Measurements from ENCODE around the gene CLCA4. TPM values are rescaled to one million over a fixed set of nuclear protein-coding genes. Genes with fewer than 3 reads are reported as not detected.

Gene CLCA4
- total and polyA plus RNA-seq, 10 of the 15 experiments (the other 5 are each of a cell fraction or from before 2014, with no cell fraction given), result 0.01 to 0.08 TPM; not detected in 8

DNA sequence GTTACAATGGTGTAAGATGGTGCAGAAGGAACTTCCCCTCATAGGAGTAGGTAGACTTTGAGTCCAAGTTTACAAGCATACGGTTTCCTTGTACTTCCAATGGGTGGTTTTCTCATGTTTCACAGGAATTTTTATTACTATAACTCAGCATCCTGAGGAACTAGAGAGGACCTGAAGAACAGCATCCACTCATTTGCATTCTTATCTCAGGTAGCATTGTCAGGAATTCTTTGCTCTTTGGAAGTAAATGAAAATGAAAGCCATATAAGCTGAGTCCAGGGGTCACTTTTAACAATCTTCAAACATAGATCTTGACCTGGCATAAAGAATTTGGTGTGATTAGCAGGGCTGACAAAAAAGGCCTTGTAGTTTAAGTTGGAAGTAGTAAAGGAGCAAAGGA is 34.4 kb downstream of the CLCA4 start (continued):
- TF ChIP-seq CTCF (IDR thresholded peaks at IDR 0.05 in 2 of 3, conservative IDR thresholded peaks at IDR 0.05 in 1 of 3; ENCODE audit: control insufficient read depth in 2 of 3, extremely low read depth in 1 of 3, insufficient read depth in 1 of 3, low read depth in 3 of 3, low read length in 3 of 3), result no peak
- no peak for TF ChIP-seq HSF1 (IDR thresholded peaks at IDR 0.05; ENCODE audit: low read depth, low read length)
- TF ChIP-seq, protein P1, sequence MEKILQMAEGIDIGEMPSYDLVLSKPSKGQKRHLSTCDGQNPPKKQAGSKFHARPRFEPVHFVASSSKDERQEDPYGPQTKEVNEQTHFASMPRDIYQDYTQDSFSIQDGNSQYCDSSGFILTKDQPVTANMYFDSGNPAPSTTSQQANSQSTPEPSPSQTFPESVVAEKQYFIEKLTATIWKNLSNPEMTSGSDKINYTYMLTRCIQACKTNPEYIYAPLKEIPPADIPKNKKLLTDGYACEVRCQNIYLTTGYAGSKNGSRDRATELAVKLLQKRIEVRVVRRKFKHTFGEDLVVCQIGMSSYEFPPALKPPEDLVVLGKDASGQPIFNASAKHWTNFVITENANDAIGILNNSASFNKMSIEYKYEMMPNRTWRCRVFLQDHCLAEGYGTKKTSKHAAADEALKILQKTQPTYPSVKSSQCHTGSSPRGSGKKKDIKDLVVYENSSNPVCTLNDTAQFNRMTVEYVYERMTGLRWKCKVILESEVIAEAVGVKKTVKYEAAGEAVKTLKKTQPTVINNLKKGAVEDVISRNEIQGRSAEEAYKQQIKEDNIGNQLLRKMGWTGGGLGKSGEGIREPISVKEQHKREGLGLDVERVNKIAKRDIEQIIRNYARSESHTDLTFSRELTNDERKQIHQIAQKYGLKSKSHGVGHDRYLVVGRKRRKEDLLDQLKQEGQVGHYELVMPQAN (conservative IDR thresholded peaks at IDR 0.05), result no peak
- no peak for TF ChIP-seq NFYA (IDR thresholded peaks at IDR 0.05; ENCODE audit: borderline replicate concordance, low read depth, low read length)
- no peak for TF ChIP-seq CBX5 (IDR thresholded peaks at IDR 0.05; ENCODE audit: low read depth)
- TF ChIP-seq BCL11A (IDR thresholded peaks at IDR 0.05; ENCODE audit: low read depth, low read length), result no peak
- TF ChIP-seq, protein P2, sequence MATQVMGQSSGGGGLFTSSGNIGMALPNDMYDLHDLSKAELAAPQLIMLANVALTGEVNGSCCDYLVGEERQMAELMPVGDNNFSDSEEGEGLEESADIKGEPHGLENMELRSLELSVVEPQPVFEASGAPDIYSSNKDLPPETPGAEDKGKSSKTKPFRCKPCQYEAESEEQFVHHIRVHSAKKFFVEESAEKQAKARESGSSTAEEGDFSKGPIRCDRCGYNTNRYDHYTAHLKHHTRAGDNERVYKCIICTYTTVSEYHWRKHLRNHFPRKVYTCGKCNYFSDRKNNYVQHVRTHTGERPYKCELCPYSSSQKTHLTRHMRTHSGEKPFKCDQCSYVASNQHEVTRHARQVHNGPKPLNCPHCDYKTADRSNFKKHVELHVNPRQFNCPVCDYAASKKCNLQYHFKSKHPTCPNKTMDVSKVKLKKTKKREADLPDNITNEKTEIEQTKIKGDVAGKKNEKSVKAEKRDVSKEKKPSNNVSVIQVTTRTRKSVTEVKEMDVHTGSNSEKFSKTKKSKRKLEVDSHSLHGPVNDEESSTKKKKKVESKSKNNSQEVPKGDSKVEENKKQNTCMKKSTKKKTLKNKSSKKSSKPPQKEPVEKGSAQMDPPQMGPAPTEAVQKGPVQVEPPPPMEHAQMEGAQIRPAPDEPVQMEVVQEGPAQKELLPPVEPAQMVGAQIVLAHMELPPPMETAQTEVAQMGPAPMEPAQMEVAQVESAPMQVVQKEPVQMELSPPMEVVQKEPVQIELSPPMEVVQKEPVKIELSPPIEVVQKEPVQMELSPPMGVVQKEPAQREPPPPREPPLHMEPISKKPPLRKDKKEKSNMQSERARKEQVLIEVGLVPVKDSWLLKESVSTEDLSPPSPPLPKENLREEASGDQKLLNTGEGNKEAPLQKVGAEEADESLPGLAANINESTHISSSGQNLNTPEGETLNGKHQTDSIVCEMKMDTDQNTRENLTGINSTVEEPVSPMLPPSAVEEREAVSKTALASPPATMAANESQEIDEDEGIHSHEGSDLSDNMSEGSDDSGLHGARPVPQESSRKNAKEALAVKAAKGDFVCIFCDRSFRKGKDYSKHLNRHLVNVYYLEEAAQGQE (IDR thresholded peaks at IDR 0.05; ENCODE audit: low read depth, low read length), result no peak
- TF ChIP-seq SMARCA5 (IDR thresholded peaks at IDR 0.05), result no peak
- no peak for TF ChIP-seq PAX8 (IDR thresholded peaks at IDR 0.05)

Data from GM12878 (cell line).